Skeletal muscle cell (primary cell): ENCODE results near the gene ARID5B.

Source experiments
- DNase-seq: peaks from one replicate; pipeline ENCODE4 v3.0.0-alpha.2; 2010; ENCODE audit warnings: low read depth
- H3K4me3 ChIP-seq: 2 replicates; pipeline ENCODE4 v1.5.1; 2011; ENCODE audit warnings: low read depth, mild to moderate bottlenecking, control low read depth, low read length, moderate library complexity

The ARID5B gene

DNA sequence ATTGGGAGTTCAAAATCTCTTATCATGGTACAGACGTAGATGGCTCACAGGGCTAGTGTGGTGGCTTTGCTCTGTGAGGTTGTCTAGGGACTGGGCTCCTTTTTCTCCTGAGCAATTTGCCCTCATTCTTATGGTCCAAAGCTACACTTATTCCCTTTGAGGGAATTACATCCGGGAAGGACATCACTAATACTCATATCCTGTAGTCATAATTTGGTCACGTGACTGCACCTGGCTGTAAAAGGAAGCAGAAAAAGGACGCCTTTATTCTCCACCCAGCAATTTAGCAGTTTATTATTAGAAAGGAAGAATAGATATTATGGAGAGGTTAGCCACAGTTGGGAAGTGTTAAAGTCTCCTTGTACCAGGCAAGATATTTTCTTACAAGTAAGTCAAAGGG lies 28.1 kb downstream of the ARID5B start:
- H3K4me3 ChIP-seq: no peak overlapping the region
- DNase-seq: no peak

DNA sequence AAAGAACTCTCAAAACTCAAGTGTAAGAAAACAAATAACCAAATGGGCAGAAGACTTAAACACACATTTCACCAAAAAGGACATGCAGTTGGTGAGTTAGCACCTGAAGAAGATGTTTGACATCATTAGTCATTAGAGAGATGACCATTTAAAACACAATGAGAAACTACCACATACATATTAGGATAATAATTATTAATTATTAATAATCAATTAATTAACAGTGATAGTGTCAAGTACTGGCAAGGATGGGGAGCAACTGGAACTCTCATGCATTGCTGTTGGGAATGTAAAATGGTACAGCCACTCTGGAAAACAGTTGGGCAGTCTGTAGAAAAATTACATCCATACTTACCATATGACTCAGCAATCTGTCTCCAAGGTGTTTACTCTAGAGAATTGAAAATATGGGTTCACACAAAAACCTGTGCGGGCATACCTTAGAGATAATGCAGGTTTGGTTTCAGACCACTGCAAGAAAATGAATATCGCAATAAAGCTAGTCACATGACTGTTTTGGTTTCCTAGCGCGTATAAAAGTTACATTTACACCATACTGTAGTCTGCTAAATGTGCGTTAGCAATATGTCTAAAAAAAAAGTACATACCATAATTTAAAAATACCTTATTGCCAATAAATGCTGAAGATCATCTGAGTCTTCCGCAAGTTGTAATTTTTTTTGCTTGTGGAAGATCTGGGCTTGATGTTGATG lies 30.3 kb downstream of the ARID5B start:
- DNase-seq: no peak
- no peak overlapping the region for H3K4me3 ChIP-seq

DNA sequence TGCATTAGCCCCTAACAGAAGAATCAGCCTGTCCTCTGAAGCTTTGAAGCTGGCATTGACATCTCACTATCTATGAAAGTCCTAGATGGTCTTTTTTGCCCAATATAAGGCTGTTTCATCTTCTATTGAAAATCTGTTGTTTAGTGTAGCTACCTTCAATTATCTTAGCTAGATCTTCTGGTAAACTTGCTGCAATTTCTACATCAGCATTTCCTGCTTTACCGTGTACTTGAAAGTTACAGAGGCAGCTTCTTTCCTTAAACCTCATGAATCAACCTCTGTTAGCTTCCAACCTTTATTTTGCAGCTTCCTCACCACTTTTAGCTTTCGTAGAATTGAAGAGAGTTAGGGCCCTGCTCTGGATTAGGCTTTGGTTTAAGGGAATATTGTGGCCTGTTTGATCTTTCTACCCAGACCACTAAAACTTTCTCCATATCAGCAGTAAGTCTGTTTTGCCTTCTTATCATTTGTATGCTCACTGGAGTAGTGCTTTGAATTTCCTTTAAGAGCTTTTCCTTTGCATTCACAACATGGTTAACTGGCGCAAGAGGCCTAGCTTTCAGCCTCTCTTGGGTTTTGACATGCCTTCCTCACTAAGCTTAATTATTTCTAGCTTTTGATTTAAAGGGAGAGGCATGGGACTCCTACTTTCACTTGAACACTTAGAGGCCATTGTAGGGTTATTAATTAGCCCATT lies 32.5 kb downstream of the ARID5B start:
- H3K4me3 ChIP-seq: no peak overlapping the region
- DNase-seq: no peak

- no peak for DNase-seq
- no peak overlapping the region for H3K4me3 ChIP-seq
Observed at GRCh38 chr10:61935077-61935476, 33.6 kb downstream of the ARID5B start.

- DNase-seq: no peak
- H3K4me3 ChIP-seq: no peak overlapping the region
Observed at GRCh38 chr10:61936770-61937169, 35.3 kb downstream of the ARID5B start.

DNA sequence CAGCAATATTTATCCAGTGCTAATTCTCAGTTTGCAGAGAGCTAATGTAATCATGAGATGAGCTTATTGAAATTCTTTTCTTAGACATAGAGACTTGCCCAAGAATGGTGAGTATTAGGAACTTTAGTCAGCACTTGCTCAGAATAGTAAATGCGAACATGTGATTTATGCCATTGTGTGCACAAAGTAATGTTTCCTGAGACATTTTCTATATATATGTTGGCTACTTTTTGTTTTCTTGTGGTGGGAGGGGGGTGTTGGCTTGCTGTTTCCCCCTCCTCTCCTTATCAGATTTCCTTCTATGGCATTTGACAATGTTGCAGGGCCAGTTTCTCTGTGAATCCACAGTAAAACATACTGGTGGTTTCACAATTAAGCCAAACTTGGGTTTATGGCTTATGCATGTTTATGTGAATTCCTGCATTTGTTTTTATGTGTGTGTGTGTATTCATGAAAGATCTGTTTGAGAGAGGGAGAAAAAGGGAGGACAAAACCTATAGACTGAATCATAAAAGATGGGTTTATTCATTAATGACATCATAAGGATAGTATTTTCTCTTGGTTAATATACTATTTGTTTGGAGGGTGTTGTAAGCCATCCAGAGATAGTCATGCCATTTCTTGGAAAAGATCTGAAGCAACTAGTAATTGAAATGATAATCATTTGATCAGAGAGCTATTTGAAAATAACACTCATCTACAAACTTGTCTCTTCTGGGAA lies 36.3 kb downstream of the ARID5B start:
- no peak overlapping the region for H3K4me3 ChIP-seq
- peak; percentile 39 for DNase-seq

- no peak for DNase-seq
- no peak overlapping the region for H3K4me3 ChIP-seq
Observed at GRCh38 chr10:61939902-61940301, 38.4 kb downstream of the ARID5B start.

GRCh38 chr10:61941202-61941681 lies 39.7 kb downstream of the ARID5B start:
- no peak overlapping the region for H3K4me3 ChIP-seq
- no peak for DNase-seq

GRCh38 chr10:61942604-61943461 lies 41.3 kb downstream of the ARID5B start:
- no peak overlapping the region for H3K4me3 ChIP-seq
- peak; percentile 4 for DNase-seq

DNA sequence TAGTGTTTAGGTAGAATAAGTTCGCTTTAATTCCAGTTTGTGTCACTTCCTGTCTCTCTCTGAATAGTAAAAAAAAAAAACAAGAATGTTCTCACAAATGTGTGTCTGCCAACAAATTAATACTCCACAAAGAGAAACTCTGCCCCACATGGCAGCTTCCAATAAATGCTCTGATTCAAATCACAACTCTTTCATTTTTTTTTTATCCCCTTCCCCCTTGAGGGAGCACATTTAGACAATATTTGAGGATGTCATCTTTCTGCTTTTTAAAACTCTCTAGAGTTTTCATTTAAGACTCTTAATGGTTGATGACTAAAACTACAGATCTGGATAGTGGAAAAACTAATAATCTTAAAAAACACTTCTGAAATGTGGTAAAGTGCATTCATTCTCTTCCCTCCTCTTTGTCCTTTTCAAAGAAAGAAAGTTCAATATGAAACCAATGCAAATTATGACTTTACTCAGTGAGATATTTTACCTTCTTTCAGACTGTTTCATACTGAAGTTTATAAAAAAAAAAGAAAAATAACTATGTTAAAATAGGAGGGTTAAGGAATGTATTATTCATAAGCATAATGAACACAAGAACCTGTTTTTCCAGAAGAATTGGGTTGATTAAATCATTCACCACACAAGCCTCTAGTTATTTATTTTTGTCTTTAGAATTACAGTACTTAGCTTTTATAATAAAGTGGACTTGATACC lies 42.3 kb downstream of the ARID5B start:
- no peak overlapping the region for H3K4me3 ChIP-seq
- peak; percentile 31 for DNase-seq

- H3K4me3 ChIP-seq: no peak overlapping the region
- DNase-seq: no peak
Observed at GRCh38 chr10:61944410-61945147, 43.1 kb downstream of the ARID5B start.

GRCh38 chr10:61949687-61950086 lies 48.2 kb downstream of the ARID5B start:
- no peak for DNase-seq
- H3K4me3 ChIP-seq: no peak overlapping the region

DNA sequence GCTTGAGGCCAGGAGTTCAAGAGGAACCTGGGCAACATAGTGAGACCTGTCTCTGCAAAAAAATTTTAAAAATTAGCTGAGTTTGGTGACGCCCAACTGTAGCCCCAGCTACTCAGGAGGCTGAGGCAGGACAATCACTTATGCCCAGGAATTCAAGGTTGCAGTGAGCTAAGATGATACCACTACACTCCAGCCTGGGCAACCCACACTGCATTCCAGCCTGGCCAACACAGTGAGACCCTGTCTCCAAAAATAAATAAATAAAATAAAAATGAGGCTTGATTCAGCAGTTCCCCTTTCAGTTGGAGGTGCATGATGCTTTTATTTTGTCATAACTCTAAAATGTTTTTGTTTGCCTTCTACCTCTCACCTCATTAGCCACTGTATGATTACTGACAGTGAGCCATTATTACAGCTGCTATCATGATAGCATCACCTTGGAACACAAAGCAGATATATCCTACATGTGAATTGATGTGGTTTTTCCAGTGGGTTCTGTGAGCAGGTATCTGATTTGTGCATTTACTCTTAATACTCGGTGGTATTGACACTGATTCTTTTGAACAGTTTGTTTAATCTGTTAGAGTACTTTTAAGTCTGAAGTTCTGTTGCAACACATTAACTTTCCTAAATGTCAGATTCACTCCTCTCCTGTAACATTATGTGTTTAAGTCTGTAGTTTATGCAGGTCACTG lies 49.1 kb downstream of the ARID5B start:
- no peak overlapping the region for H3K4me3 ChIP-seq
- DNase-seq: no peak

DNA sequence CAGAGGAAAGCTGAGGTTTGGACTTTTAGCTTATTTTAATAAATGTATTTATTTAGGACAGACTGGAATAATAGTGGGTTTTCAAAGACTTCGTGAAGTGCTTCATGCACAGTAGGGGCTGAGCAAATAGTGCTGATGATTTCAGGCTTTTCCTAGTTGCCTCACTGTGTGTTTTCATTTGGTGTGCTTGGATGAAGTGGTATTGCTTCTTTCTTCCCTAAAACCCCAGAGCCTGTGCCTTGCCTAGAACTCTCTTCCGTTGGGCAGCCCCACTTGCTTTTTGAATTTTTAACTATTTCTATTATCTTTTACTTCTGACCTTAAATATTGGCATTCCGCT lies 49.6 kb downstream of the ARID5B start:
- DNase-seq: no peak
- H3K4me3 ChIP-seq: no peak overlapping the region

- DNase-seq: no peak
Observed at GRCh38 chr10:61952028-61952674, 50.7 kb downstream of the ARID5B start.

GRCh38 chr10:61953183-61953582 lies 51.7 kb downstream of the ARID5B start:
- H3K4me3 ChIP-seq: no peak overlapping the region
- DNase-seq: no peak

More at GRCh38 chr10:61952028-61952674, 50.7 kb downstream of the ARID5B start:
- H3K4me3 ChIP-seq: no peak overlapping the region

DNA sequence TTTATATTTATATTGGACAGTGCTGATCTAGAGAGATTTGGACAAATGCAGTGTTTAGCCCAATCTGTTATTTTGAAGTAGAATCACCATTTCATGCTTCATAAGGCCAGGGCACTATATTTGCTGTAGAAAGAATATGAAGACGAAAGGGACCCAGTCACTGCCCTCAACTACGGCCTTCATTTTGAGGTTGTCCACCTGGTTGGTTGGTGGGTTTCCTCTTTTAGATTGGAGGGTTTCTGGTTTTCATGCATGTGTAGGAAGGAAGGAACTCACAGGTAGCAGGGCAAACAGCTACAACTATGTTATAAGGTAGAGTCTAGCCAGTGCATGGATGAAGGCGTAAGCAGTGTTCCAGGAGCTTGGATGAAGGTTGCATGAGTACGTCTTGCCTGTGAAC lies 56.3 kb downstream of the ARID5B start:
- DNase-seq: no peak
- H3K4me3 ChIP-seq: no peak overlapping the region
